ENCODE data around the gene WDR90. TPM values are rescaled to one million over a fixed set of nuclear protein-coding genes. Genes with fewer than 3 reads are reported as not detected.

The WDR90 gene
- polyA plus RNA-seq, 1 donor (not counting 4 experiments of a cell fraction or from before 2014, with no cell fraction given) = 5.9 TPM

DNA sequence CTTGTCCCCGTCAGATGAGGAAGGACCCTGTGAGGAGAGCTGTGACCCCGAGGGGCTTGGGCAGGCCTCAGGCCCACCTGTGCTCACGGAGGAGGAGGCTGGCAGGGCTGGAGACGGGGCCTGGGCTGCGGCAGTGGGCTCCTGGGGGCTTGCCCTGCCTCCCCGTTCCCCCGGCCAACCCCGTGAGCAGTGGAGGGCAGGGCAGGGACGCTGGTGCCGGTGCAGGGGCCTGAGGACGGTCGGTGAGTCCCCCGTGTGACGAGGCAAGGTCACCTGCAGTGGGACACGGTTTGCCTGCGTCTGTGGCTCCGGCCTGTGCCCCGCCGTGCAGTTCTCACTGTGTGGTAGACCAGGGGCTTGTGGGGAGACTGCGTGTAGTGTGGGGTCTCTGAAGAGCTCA lies 10.5 kb downstream of the WDR90 start:
- no peaks in the 10 kb centered on the region for H3K9me3 ChIP-seq (ENCODE audit: control insufficient read depth, low read depth, low read length)
- no peak overlapping the region for H3K4me2 ChIP-seq (ENCODE audit: control insufficient read depth, extremely low read depth, insufficient read depth, low read depth, low read length)
- dilution Hi-C loops (cut with MboI; ENCODE audit: extremely low pct_ligation_motif_present, low sequenced_read_pairs) = no loop called here
- no peak for FAIRE-seq
- no peak for DNase-seq (ENCODE audit: low read depth, low spot score)
- no peaks in the 10 kb centered on the region for H4K20me1 ChIP-seq (ENCODE audit: control insufficient read depth, extremely low read depth, insufficient read depth, low read length)
- TF ChIP-seq EZH2 (IDR thresholded peaks at IDR 0.05; ENCODE audit: low read length) = no peak
- TF ChIP-seq, protein P1, sequence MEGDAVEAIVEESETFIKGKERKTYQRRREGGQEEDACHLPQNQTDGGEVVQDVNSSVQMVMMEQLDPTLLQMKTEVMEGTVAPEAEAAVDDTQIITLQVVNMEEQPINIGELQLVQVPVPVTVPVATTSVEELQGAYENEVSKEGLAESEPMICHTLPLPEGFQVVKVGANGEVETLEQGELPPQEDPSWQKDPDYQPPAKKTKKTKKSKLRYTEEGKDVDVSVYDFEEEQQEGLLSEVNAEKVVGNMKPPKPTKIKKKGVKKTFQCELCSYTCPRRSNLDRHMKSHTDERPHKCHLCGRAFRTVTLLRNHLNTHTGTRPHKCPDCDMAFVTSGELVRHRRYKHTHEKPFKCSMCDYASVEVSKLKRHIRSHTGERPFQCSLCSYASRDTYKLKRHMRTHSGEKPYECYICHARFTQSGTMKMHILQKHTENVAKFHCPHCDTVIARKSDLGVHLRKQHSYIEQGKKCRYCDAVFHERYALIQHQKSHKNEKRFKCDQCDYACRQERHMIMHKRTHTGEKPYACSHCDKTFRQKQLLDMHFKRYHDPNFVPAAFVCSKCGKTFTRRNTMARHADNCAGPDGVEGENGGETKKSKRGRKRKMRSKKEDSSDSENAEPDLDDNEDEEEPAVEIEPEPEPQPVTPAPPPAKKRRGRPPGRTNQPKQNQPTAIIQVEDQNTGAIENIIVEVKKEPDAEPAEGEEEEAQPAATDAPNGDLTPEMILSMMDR (optimal IDR thresholded peaks at IDR 0.05 in 1 of 3, IDR thresholded peaks at IDR 0.05 in 1 of 3, conservative IDR thresholded peaks at IDR 0.05 in 1 of 3; ENCODE audit: extremely low read depth in 1 of 3, insufficient read depth in 2 of 3, low read length in 3 of 3) = no peak
- no peak overlapping the region for H2AFZ ChIP-seq (ENCODE audit: control insufficient read depth, low read length)
- no peaks in the 10 kb centered on the region for H3K9me1 ChIP-seq (ENCODE audit: control insufficient read depth, extremely low read depth, insufficient read depth, low read length)
- H3K9ac ChIP-seq (ENCODE audit: control insufficient read depth, extremely low read depth, insufficient read depth, low read length) = no peak overlapping the region
- H3K27ac ChIP-seq (ENCODE audit: control insufficient read depth, insufficient read depth, low read length) = no peak overlapping the region
- no peaks in the 10 kb centered on the region for H3K36me3 ChIP-seq (ENCODE audit: control insufficient read depth in 2 of 2, extremely low read depth in 1 of 2, insufficient read depth in 2 of 2, low read length in 2 of 2)
- H3K4me1 ChIP-seq (ENCODE audit: control insufficient read depth, extremely low read depth, insufficient read depth, low read length) = no peaks in the 10 kb centered on the region
- no peak overlapping the region for H3K4me3 ChIP-seq (ENCODE audit: control insufficient read depth in 2 of 3, extremely low read depth in 1 of 3, insufficient read depth in 2 of 3, low read depth in 1 of 3, low read length in 3 of 3)
- H3K27me3 ChIP-seq (ENCODE audit: control insufficient read depth, extremely low read depth, insufficient read depth, low read length) = no peaks in the 10 kb centered on the region
- H3K79me2 ChIP-seq (ENCODE audit: control insufficient read depth, insufficient read depth, low read length) = no peaks in the 10 kb centered on the region

DNA sequence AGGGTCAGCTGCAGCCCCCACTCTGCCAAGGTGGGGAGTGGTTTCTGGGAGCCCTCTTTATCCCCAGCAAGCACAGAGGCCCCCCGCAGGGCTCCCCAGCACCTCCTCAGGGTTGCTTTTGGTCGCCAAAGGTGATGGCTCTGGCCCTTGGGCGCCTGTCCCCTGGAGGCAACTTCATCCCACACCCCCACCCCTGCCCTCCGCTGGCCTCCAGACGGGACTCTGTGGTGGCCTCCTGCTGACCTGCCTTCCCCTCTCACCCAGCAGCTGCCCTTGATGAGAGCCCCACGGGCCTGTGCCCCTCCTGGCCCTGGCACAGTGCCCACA lies 10.9 kb downstream of the WDR90 start:
- H3K9me1 ChIP-seq (ENCODE audit: control insufficient read depth, extremely low read depth, insufficient read depth, low read length) = no peaks in the 10 kb centered on the region
- no peak overlapping the region for H2AFZ ChIP-seq (ENCODE audit: control insufficient read depth, low read length)
- H3K27ac ChIP-seq (ENCODE audit: control insufficient read depth, insufficient read depth, low read length) = no peak overlapping the region
- no peaks in the 10 kb centered on the region for H3K9me3 ChIP-seq (ENCODE audit: control insufficient read depth, low read depth, low read length)
- no peaks in the 10 kb centered on the region for H3K36me3 ChIP-seq (ENCODE audit: control insufficient read depth in 2 of 2, extremely low read depth in 1 of 2, insufficient read depth in 2 of 2, low read length in 2 of 2)
- dilution Hi-C loops (cut with MboI; ENCODE audit: extremely low pct_ligation_motif_present, low sequenced_read_pairs) = no loop called here
- H3K4me2 ChIP-seq (ENCODE audit: control insufficient read depth, extremely low read depth, insufficient read depth, low read depth, low read length) = no peak overlapping the region
- no peaks in the 10 kb centered on the region for H4K20me1 ChIP-seq (ENCODE audit: control insufficient read depth, extremely low read depth, insufficient read depth, low read length)
- no peaks in the 10 kb centered on the region for H3K27me3 ChIP-seq (ENCODE audit: control insufficient read depth, extremely low read depth, insufficient read depth, low read length)
- no peaks in the 10 kb centered on the region for H3K79me2 ChIP-seq (ENCODE audit: control insufficient read depth, insufficient read depth, low read length)
- H3K4me3 ChIP-seq (ENCODE audit: control insufficient read depth in 2 of 3, extremely low read depth in 1 of 3, insufficient read depth in 2 of 3, low read depth in 1 of 3, low read length in 3 of 3) = no peak overlapping the region
- no peak overlapping the region for H3K9ac ChIP-seq (ENCODE audit: control insufficient read depth, extremely low read depth, insufficient read depth, low read length)
- TF ChIP-seq, protein P1 (optimal IDR thresholded peaks at IDR 0.05 in 1 of 3, IDR thresholded peaks at IDR 0.05 in 1 of 3, conservative IDR thresholded peaks at IDR 0.05 in 1 of 3; ENCODE audit: extremely low read depth in 1 of 3, insufficient read depth in 2 of 3, low read length in 3 of 3) = no peak
- TF ChIP-seq EZH2 (IDR thresholded peaks at IDR 0.05; ENCODE audit: low read length) = no peak
- FAIRE-seq (no peak), DNase-seq (ENCODE audit: low read depth, low spot score) (no peak)
- no peaks in the 10 kb centered on the region for H3K4me1 ChIP-seq (ENCODE audit: control insufficient read depth, extremely low read depth, insufficient read depth, low read length)

Data from keratinocyte (primary cell).